HG03097 (cell line): Measurements from ENCODE around the gene RAPGEF5.

Experiments
- ATAC-seq: cut with Tn5 transposase; IDR thresholded peaks from one replicate; pipeline ENCODE4 v1.9.1; 2021; ENCODE audit not compliant: unreplicated experiment, low FRiP score

The RAPGEF5 gene

DNA sequence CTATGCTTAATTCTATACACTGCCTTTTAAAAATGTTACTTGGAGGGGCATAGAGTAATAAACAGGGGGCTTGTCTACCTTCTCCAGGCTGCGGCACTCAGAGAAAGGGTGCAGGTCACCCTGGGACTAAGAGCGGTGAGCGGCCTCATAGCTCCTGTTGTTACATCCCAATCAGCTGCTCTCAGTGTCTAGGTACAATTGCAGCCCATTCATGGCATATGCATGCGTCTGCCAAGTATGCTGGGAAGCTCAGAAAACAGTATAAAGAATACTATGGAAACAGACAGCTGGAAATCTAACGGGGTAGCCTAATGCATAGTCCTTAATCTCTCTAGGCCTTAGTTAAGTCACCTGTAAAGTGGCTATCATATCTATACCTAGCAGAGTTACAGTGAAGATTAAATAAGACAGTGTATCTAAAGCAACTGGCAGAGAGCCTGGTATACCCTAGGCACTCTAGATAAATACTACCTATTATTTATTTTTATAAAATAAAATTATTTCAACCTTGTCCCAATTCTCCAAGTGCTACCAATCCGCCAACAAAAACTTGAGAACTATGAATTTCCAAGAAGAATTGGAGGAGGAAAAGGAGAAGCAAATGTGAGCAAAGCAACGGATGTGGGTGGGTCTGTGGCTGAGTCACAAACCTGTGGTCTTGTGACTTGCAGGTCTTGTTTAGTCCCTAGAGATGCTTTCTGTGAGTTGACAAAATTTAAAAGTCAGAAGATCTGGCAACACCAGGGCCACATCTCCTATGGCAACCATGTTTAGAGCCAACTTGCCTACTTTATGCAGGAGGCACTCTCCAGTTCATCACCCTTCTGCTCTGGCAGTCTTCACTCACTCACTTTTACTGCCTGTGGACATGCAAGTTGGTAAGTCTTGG is 183.0 kb downstream of the RAPGEF5 start:
- ATAC-seq = peak; percentile 83

DNA sequence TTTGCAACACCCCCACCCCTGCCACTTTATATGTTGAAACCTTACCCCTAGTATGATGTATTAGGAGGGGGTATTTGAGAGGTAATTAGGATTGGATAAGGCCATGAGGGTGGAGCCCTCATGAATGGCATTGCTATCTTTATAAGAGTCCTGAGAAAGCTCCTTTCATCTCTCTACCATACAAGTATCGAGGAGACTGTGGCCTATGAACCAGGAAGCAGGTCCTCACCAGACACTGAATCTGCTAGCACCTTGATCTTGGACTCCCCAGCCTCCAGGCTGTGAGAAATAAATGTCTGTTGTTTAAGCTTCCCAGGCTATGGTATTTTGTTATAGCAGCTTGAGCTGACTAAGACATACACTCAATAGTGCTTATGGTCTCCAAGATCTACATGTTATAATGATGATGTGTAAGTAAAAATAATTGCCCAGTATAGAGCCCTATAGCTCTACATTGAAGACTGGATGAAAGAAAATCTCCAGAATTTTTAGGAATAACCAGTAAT is 188.8 kb downstream of the RAPGEF5 start:
- no peak for ATAC-seq

DNA sequence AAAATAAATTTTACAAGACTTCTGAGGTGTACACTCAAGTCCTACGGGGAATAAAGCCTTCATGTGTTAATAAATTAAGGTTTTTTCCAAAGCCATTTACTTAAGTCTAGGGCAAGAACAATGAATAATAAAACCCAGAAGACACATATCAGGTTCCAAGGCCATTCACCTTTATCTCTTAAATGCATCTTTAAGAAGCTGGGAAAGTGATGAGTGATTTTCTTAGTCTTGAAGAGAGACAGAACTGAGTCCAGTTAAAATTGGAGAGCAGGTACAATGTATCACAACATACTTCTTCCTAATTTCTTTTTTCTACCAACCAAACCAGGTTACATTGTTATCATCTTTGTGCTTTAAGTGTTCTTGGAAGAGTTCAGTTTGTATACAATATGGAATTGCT is 189.5 kb downstream of the RAPGEF5 start:
- ATAC-seq = no peak

DNA sequence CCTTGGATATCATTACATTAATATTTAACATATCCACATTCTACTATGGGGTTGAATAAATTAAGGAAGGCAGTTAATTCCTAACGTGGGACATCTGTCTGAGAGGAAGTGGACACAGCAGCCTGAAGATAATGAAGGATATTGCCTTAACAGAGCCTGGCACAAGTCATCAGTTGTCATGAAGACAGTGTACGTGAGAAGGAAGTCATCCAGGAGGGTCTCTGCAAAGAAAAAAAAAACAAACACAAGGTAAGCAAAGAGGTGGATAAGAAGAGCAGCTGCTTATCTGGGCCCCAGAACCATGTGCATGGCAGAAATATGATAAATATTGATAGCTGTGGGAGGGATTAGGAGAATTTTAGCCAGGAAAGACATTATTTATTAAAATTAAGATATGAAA is 190.0 kb downstream of the RAPGEF5 start:
- ATAC-seq = no peak

DNA sequence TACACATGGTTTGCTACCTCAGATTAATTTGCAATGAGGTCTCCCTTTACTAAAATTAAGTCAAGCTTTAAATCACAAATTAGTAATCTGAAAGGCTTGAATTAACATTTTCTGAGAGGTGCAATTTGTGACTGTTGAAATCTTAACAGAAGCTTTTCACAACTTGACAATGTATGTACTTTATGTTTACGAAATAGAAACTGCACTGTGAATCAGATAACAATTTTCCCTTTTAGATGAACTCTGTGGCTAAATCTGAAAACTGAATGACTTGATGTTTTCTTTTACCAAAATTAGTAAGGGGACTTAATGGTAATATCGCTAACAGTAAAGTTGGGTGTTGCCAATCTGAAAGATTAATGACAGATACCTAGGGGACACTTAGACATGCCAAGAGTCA is 197.6 kb downstream of the RAPGEF5 start:
- ATAC-seq = no peak

DNA sequence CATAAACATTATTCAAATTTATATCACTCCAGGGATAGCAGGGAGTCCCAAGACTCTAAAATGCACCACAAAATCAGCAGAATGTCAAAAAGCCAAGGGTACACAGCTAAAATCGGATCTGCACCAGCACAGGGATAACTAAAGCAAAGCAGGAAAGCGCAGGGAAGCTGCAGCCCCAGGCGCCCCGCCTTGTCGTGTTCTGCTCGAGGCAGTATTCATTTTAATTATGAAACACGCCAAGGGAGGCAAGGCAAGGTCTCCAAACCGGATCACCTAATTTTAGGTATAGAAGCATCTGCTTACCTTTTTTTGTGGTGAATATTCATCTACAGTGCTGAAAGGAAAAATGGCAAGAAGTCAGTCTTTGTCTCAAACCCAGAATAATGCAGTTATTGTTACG is 199.4 kb downstream of the RAPGEF5 start:
- no peak for ATAC-seq

DNA sequence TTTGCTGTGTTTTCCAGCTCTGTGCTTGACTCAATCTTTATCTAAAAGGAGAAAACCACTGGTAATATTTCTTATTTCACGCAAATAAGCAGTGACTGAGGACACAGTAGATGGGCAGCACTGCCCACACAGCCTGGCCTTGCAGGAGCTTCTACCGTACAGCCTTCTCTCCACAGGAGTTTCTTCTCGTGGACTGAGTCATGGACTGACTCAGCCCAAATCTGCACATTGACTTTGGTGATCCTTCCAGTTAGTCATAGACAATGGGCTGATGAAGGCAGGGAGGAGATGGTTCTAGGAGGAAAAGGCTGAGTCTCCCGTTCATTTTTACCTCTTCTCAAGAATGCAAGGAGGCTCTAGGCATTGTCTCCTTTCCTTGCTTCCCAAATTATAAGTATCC is 200.7 kb downstream of the RAPGEF5 start:
- ATAC-seq = no peak

DNA sequence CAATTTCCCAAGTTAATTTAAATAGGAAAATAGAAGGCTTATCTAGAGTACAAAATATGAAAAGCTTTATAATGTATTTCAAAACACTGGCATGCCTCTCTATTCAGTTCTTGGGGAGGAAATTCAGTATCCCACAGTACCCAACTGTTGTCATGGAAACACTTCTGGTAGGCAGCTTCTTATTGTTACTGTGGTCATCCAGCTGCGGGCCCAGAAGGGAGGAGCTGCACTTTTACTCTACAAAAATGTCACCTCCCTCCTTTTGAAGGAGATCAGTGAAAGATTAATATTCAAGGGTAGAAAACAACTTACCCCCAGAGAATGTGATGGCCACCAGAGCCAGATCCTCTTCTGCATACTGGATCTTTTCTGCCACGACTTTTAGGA is 202.8 kb downstream of the RAPGEF5 start:
- ATAC-seq = no peak

DNA sequence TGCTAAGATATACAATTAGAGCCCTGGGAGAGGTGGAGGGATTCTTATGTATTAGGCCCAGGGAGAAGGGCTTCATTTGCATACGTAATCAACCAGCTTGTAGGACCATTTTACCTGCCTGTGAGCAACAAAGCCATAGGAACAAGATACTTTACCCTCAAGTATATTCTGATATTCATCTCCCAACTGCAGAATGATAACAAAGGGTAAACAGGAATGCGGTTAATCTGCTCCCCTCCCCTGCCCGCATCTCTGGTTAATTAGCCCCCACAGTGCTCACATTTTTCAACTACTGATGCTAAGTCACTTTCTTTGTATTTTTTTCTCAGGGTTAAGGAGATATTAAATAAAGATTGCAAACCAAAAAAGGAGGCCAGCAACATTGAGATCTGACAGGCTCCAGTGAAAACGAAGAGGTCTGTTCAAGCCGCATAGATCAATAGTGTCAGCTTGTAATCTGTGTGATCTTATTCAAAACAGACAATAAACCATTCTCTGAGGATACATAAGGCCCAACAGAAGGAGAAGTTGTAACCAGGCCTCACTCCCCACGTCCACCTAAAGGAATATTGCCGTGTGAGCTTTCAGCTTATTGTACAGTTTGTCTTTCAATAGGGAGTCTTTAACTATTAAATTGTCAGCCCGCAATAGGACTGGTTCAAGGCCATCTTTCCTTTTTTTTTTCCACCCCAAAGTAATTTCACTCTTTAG is 203.4 kb downstream of the RAPGEF5 start:
- no peak for ATAC-seq

DNA sequence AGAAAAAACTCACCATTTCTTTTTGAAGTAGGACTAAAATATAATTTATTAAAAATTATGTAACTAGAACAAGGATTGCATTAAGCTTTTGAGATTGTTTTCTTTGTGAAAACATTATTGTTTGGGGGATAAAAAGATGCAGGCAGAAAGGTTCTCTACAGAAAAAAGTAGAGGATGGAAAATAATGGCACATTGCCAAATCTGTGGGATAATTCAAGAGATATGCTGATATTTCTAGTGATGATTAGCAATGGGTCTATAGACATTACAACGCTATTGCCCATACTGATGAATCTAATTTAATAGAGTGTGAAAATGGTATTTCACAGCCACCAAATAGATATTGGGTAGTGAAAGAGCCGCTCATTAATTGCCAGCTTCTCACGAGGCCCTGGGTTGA is 204.3 kb downstream of the RAPGEF5 start:
- no peak for ATAC-seq

DNA sequence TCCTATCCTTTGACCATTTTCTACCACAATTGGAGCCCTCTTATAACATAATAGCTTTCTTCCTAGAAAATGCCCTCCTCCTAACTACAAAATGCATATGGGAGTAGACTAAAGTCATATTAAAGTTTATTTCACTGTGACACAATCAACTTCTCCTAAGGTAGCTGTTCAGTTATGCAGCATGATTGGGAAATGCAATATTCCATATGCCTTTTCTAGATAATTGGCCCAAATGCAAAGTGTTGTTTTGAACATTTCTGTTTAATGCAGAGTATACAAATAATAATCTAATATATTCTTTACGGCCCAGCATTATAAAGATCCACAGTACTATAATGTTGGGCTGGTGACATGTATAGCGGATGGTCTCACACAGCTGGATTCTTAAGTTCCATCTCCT is 205.1 kb downstream of the RAPGEF5 start:
- ATAC-seq = no peak

DNA sequence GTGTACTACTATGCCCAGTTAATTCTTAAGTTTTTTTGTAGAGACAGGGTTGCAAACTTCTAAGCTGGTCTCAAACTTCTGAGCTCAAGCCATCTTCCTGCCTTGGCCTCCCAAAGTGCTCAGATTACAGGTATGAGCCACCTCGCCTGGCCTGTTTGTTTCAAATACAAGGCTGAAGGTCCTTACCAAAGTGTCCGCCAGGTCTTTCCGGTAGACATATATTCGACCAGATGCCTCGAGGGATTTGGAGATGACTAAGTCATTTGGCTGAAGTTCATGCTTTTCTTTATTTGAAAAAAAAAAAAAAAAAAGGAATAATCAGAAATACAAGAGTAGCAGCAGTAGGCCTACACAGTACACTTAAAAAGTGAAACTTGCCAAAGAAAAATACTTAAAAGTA is 206.7 kb downstream of the RAPGEF5 start:
- no peak for ATAC-seq

DNA sequence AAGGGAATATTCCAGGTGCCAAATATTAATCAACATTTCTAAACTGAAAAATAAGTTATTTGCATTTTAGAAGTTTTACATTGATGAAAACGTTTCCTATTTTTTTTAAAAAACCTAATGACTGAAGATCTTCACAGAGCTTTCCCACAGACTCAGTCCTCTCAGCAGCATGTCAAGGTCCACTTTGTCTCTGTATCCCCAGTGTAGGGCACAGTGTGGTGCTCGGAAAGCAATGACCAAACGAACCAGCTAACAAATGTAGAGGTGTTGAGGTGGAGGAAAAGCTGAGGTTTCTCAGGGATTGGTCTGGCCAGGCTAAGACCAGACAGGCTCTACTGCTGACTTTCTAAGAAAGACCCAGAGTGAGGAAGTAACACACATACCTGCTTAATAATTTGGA is 209.1 kb downstream of the RAPGEF5 start:
- no peak for ATAC-seq

DNA sequence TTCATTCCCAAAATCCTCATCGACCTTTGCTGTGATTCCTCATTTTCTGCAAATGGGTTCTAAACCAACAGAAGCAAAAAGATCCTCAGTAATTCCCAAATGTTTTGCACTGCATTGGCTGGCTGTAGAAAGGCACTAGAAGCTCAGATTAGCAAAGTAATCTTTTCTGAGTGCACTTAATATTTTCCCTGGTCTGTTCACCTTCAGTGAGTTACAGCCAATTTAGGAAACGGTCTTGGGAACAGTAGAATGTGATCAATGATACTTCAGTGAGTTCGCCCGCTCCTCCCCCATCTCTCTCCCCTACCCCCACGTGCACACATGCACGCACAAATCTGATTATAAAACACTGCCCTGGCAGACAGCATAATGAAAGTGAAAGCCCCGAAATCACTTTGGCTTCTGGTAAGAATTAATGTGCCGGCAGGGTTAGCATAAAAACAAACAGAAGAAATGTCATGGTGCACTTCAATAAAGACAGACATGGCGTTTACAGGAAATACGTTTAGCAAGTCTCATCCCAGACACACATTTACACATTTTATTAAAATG is 209.9 kb downstream of the RAPGEF5 start:
- no peak for ATAC-seq

DNA sequence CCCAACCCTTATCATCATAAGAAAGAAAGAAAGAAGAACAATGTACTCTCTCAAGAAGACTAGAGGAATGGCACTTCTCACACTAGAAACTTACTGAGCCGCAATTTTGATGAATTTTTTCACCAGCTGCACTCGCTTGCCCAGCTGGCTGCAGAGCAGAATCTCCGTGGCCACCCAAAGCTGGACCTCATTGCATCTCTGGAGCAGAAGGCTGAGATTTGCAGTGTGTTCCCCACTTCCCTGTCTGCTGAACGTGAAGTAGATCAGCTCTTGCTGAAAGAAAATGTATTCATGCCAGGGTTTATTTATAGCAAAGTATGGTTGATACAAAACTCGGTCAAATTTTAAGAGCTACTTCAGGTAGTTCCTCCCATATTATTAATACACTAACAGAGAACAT is 212.0 kb downstream of the RAPGEF5 start:
- ATAC-seq = no peak

DNA sequence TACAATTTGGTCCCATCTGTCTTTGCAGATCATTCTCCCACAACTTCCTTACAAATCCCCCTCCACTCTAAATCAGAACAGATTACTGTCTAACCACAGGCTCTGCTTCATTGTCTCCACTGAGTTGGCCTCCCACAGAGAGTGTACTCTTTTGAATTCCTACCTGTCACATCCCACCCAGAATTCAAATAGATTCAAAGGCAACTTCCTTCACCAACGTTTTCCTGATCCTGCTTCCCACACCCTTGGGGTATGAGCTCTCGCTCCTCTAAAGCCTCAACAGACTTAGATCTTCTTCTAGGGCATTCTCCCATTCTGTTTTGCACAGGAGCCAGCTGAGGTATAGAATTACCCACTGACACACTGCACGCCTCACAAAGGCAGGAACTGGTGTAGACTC is 213.5 kb downstream of the RAPGEF5 start:
- no peak for ATAC-seq

DNA sequence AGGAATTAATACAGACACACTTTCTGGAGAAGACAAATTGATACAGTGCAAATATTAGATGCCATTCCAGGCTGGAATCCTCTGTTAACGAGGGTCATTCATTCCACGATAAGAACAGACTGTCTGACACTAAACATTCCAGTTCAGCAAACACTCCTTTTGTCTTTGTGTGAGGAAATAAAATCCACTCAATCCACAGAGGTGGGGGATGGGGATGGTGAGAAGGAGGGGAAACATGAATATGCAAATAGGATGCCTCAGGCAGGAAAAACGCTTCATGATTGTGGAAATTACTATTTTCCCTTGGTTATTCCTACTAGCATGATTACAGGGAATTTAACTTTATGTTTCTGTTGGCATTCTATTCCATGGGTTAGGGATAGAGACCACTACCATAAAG is 214.4 kb downstream of the RAPGEF5 start:
- ATAC-seq = no peak

DNA sequence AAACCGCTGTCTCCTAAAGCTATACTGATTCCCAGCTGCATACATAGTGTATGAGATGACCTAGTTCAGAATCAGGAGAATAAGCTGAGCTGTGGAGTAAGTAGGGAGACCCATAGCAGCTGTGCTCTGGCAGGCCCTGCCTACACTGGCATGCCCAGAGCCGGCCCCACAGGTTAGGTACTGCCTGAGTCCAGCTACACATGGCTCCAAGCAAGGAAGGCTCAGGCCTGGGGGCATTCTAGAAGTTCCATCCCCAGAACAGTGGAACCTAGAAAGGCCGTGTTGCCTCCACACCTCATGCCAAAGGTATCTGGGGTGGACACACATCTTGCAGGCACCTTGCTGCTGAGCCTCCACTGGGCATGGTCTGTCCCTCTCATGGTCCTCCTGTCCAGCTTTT is 215.6 kb downstream of the RAPGEF5 start:
- no peak for ATAC-seq

DNA sequence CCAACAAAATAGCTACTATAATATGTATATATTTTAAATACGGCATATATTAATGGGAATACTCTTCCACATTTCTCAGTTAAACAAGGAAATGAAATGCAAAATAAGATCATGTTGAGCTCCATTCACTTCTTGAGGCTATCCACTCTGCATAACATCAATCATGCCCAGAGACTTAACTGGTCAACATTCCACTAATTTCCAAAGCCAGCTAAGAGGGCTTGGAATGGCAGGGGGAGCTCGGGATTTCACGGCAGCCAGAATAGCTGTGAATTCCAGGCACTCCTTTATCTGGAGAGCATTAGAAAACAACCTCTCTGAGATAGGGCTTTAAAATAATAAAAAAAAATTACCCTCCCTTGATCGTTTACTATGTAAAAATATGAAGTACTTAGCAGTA is 216.4 kb downstream of the RAPGEF5 start:
- ATAC-seq = no peak

DNA sequence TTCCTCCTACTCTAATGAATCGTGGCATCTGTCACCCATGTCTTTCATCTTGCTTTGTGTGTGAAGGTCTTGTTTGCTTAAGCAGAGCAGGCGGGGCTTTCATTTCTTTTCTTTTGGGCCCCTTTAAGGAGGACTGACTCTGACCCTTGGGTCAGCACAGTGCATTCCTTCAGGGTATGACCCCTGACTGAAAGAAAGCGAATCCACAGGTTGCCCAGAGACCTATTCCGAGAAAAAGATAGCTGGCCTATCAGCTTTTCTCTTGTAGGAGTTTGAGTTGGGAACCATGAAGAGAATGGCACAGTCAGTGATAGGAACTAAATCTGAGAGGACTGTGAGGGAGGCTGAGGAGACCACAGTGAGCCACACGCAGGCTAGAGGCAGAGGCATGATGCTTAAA is 218.1 kb downstream of the RAPGEF5 start:
- no peak for ATAC-seq

DNA sequence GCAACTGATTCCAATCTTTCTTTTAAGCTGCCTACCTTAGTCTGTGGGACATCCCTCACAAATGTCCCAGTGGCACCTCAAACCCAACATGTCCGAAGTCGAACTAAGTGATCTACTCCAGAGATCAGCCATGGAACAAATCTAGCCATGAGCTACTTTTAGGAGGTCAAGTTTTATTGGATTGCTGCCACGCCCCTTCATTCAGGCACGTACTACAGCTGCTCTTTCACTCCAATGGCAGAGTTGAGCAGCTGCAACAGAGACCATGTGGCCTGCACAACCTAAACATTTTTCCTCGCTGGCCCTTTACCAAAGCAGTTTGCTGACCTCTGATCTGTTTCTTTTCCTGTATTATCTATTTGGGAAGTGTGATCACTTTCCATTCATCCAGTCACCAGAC is 218.8 kb downstream of the RAPGEF5 start:
- no peak for ATAC-seq

DNA sequence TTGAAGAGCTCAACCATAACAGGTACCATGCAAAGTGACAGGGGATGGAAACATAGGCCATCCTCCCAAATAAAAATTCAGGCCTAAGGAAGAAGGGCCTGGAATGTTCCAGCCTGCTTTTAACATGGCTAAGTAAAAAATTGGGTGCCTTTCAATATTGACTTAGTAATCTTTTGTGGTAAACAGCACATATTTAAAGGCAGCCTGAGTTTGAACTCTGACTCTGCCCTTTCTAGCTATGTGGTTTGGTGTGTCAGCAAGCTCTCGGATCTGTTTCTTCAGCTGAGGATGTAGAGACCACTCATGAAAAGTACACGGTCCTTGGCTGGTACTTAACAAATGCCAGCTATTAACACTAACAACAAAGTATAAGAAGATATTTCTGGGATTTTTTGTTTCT is 219.5 kb downstream of the RAPGEF5 start:
- ATAC-seq = no peak
